Measurements from ENCODE around the gene USP24. TPM values are rescaled to one million over a fixed set of nuclear protein-coding genes. Genes with fewer than 3 reads are reported as not detected.

USP24 gene
- polyA plus RNA-seq, 1 of the 3 experiments (the other 2 are of a cell fraction): 8.1 TPM

DNA sequence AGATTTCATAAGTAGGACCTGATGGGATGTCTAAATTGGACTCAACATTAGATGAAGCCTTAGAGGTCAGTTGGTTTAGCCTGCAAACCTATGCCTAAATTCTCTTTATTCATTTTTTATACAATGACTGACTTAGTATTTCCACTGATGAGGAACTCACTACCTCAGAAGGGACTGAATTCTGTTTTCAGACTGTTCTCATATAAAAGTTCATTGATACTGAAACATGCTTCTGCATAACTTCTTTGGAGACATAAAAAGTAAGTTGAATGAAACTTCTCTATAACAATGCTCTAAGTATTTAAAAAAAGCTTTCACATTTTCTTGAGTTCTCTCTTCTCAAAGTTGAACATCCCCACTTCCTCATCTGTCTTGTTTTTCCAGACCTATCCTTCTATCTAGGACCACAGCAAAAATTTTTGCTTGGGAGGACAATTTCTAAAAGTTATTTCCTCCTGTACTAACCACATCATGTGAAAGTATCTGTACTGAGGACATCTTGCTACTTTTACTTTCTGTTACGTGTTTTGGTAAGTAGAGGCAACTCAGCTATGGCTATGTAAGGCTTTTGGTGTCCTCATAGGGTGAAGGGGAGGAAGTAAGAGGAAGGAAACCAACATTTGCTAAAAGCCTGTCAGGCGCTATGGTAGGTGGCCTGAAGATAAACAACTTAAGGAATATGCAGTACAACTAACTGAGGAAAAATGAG lies 64.1 kb downstream of the USP24 start:
- Histone ChIP-seq H3K9me2 (no peaks in the 10 kb centered on the region; the same call in 1 of the 2 replicates), H2AFZ (ENCODE audit: low read depth) (no peak overlapping the region), H3K4me3 (ENCODE audit: low read depth in 2 of 2, low read length in 1 of 2) (no peak overlapping the region), H3F3A (replicated peaks; ENCODE audit: insufficient read depth) (peaks cover 10% of the 10 kb centered on the region), H3K4me1 (ENCODE audit: control insufficient read depth in 1 of 2, insufficient read depth in 2 of 2, low read depth in 1 of 2, low read length in 1 of 2) (peaks cover 0 to 2% of the 10 kb centered on the region in 2 experiments; a peak in 1 of 4 replicates), H4K20me1 (ENCODE audit: insufficient read depth) (no peaks in the 10 kb centered on the region), H3K36me3 (replicated peaks in 1 of 2; ENCODE audit: control insufficient read depth in 1 of 2, insufficient read depth in 2 of 2, low read length in 1 of 2) (peaks cover 81 to 93% of the 10 kb centered on the region in 2 experiments), H3K79me2 (ENCODE audit: insufficient read depth) (no peaks in the 10 kb centered on the region), H3K4me2 (no peak overlapping the region), H3K9me3 (no peaks in the 10 kb centered on the region), H3K9ac (no peak overlapping the region), H3K27ac (ENCODE audit: low read depth in 2 of 2, low read length in 1 of 2) (no peak overlapping the region), H3K27me3 (ENCODE audit: insufficient read depth) (no peaks in the 10 kb centered on the region)
- WGBS (ENCODE audit: low lambda C conversion rate): 97% methylated on average over 2 of the region's 2 CpGs
- no peak for TF ChIP-seq ELF1 (IDR thresholded peaks at IDR 0.05)
- TF ChIP-seq TEAD4 (IDR thresholded peaks at IDR 0.05; ENCODE audit: borderline replicate concordance, insufficient read depth): no peak
- TF ChIP-seq ZBTB33 (IDR thresholded peaks at IDR 0.05; ENCODE audit: borderline replicate concordance, low read depth): no peak
- no peak for TF ChIP-seq TAF1 (IDR thresholded peaks at IDR 0.05; ENCODE audit: borderline replicate concordance, low read depth, low read length)
- no peak for TF ChIP-seq SIN3A (IDR thresholded peaks at IDR 0.05; ENCODE audit: borderline replicate concordance, low read depth, low read length)
- TF ChIP-seq RAD21 (IDR thresholded peaks at IDR 0.05; ENCODE audit: low read length): no peak
- TF ChIP-seq RXRA (IDR thresholded peaks at IDR 0.05; ENCODE audit: borderline replicate concordance, low read depth): no peak
- POLR2A ChIA-PET: no interaction called here
- DNase-seq: no peak
- CTCF ChIA-PET: no interaction called here

GRCh38 chr1:55148676-55149075 lies 66.5 kb downstream of the USP24 start:
- Histone ChIP-seq H3K79me2 (ENCODE audit: insufficient read depth) (no peaks in the 10 kb centered on the region), H3K36me3 (replicated peaks in 1 of 2; ENCODE audit: control insufficient read depth in 1 of 2, insufficient read depth in 2 of 2, low read length in 1 of 2) (peaks cover 83 to 87% of the 10 kb centered on the region in 2 experiments), H4K20me1 (ENCODE audit: insufficient read depth) (no peaks in the 10 kb centered on the region), H3K9me2 (no peaks in the 10 kb centered on the region; the same call in 1 of the 2 replicates), H3K9ac (no peak overlapping the region), H3K9me3 (no peaks in the 10 kb centered on the region), H3K4me1 (ENCODE audit: control insufficient read depth in 1 of 2, insufficient read depth in 2 of 2, low read depth in 1 of 2, low read length in 1 of 2) (no peaks in the 10 kb centered on the region), H3K4me3 (ENCODE audit: low read depth in 2 of 2, low read length in 1 of 2) (no peak overlapping the region), H3K4me2 (no peak overlapping the region), H3F3A (replicated peaks; ENCODE audit: insufficient read depth) (peaks cover 10% of the 10 kb centered on the region), H3K27ac (ENCODE audit: low read depth in 2 of 2, low read length in 1 of 2) (no peak overlapping the region), H3K27me3 (ENCODE audit: insufficient read depth) (no peaks in the 10 kb centered on the region), H2AFZ (ENCODE audit: low read depth) (no peak overlapping the region)
- CTCF ChIA-PET: interaction anchor here (0.6 to 3.4 kb wide), 3 partner anchors 9 to 129 kb away, joined by 3 to 24 read pairs (median 3); no protein-coding TSS in a partner anchor
- no peak for TF ChIP-seq NRF1 (IDR thresholded peaks at IDR 0.05; ENCODE audit: low read depth, low read length)
- TF ChIP-seq RAD21 (IDR thresholded peaks at IDR 0.05; ENCODE audit: low read length): no peak
- no peak for TF ChIP-seq RXRA (IDR thresholded peaks at IDR 0.05; ENCODE audit: borderline replicate concordance, low read depth)
- TF ChIP-seq ELF1 (IDR thresholded peaks at IDR 0.05): no peak
- TF ChIP-seq EP300 (IDR thresholded peaks at IDR 0.05; ENCODE audit: borderline replicate concordance in 1 of 2, low read depth in 1 of 2, low read length in 1 of 2): no peak
- no peak for DNase-seq
- POLR2A ChIA-PET: no interaction called here
